GM12873 (cell line): ENCODE data around the gene PTPN13.

Experiments used
- TF ChIP-seq, protein P1 (sequence below): IDR thresholded peaks from 2 replicates; pipeline ENCODE4 v1.5.1; 2012; ENCODE audit warnings: low read depth, mild to moderate bottlenecking, moderate library complexity, low read length, control low read depth; ENCODE audit not compliant: insufficient read depth; ENCODE audit errors: missing control alignments

Gene PTPN13

DNA sequence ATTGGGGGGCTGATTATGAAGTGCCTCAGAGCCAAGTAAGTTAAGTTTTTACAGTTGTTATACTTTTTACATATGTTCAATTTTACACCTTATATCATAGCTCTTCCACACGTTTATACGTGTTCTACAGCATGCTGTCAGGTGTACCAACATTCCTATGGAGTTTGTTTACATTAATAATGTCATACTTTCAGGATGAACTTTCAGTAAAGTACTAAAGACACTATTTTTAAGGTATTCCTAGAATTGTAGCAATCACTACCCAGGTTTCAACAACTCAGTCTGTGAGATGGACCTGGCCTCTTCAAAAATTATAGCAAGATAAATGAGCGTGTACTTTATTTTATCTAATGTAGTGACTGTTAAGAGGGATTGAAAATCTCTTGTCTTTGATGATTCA, 92.6 kb downstream of the PTPN13 start:
- TF ChIP-seq, protein P1, sequence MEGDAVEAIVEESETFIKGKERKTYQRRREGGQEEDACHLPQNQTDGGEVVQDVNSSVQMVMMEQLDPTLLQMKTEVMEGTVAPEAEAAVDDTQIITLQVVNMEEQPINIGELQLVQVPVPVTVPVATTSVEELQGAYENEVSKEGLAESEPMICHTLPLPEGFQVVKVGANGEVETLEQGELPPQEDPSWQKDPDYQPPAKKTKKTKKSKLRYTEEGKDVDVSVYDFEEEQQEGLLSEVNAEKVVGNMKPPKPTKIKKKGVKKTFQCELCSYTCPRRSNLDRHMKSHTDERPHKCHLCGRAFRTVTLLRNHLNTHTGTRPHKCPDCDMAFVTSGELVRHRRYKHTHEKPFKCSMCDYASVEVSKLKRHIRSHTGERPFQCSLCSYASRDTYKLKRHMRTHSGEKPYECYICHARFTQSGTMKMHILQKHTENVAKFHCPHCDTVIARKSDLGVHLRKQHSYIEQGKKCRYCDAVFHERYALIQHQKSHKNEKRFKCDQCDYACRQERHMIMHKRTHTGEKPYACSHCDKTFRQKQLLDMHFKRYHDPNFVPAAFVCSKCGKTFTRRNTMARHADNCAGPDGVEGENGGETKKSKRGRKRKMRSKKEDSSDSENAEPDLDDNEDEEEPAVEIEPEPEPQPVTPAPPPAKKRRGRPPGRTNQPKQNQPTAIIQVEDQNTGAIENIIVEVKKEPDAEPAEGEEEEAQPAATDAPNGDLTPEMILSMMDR: no peak

DNA sequence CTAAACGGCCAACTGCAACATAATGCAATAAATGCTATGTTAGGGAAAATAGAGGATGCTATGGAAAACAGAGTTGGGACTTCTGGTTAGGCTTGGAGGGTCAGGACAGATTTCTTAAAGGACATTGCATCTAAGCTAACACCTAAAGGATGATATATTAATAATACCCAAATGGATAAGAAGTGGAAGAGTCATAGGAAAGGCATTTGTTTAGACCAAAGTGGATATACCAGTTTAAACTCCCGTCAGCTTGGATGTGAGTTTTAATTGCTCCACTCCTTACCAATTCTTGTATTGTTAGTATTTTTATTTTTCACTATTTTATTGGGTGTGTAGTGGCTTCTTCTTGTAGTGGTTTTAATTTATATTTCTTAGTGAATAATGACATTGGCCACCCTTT, 93.9 kb downstream of the PTPN13 start:
- TF ChIP-seq, protein P1: no peak

DNA sequence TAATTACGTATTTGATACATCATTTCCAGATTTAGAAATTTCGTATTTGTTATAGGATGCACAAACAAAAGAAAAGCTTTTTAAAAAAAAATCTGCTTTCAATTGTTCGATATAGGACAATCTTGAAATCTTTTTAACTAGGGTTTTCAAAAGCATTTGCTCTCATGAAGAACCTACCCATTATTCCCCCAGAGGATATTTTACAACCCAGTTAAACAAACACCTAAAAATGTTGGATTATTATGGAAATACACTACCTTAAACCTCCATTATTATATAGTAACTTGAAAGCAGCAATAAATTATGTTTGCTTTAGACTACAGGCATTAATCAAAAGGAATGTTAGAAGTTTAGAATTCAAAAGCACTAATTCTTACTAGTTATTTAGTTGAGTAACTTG, 110.5 kb downstream of the PTPN13 start:
- TF ChIP-seq, protein P1: no peak

DNA sequence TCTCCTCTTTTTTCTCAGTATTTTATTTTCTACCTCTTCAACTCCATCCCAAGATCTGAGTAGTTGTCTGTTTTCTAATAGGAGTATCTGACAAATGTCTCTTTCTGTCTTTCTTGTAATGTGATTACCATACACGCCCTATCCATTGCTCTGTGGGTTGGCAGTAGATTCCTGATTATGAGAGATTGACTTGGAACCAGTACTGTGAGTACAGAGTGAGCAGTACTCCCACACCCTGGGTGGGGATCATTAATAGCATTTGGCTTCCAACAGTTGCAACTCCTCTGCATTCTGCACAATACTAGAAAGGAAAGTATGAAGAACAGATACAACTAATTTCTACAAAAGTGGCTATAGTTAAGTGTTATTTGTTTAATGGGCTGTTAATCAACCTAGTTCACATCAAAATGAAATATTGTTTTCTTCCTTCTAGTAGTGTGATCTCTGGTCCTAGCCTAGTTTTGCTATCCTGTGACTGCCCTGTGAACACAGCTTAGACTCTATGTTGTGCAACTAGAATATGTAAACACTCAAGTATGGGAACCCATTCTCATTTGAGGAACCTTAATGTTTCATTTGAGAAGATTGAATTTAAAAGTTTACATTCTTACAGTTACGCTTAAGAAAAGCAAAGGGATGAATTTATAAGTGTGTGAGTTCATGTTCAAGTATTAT, 112.9 kb downstream of the PTPN13 start:
- TF ChIP-seq, protein P1: no peak

DNA sequence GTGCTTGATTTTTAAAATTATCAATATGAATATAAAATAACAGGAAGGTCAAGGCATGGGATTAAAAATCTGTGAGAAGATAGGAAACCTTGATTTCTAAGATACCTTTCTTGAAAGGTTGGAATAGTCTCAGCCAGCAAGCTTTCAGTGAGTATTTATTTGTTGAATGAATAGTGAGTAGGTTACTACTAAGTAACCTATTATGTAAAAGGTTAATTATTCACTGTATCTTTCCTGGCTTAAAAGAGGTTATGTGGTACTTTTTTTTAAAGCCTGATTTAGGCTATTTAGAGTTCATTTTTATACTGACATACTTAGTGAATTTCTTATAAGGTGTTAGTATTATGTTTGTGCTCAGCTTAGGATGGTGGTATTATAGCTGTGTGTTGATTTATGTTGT, 123.5 kb downstream of the PTPN13 start:
- TF ChIP-seq, protein P1: no peak

DNA sequence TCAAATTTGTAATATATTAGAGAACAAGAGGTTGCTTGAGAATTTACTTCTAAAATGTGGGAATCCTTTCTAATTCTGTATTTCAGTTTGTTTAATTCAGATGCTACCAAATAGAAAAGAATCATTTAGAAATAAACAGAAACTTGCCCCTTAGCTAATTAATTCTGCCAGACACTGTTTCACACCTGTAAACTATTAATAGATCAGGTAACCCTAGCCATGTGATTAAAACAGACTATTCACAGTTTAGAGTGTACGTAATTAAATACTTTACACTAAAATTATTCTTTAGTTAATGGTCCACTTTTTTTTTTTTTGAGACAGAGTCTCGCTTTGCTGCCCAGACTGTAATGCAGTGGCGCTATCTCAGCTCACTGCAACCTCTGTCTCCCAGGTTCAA, 124.0 kb downstream of the PTPN13 start:
- TF ChIP-seq, protein P1: no peak

DNA sequence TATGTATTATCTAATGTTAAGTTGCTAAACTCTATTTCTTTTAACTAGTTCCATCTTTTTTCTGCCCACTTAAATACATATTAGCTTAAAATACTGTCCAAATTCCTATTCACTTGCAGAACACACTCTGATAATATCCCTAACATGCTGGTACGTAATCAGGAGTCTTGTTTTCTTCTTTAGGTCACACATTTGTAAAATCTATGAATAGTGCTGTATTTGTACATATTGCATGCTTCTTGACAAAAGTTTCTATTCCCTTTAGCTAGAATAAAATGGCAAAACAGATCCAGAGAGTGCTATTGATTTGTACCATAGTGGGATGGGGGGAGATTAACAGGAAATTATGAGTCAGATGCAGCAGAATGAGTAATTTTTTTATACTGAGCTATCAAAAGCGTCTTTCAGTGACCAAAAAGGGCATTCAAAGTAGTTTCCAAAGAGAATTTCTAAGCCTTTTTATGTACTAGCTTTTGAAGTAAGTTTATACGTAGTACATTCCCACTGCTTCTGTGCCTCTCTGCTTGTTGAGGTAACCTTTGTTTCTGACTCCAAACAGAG, 126.5 kb downstream of the PTPN13 start:
- TF ChIP-seq, protein P1: no peak
